IMR-90 (cell line): Measurements from ENCODE around the gene DLL4. TPM values are rescaled to one million over a fixed set of nuclear protein-coding genes. Genes with fewer than 3 reads are reported as not detected.
A peak's percentile ranks its signal among the peaks of the same experiment; 100 is the strongest.

Experiments
- ATAC-seq: fragments of 200-7000 bp; cut with Tn5 transposase; 2 replicates; pipeline ENCODE4 v1.9.1; 2020; ENCODE audit warnings: low read depth, mild to moderate bottlenecking, moderate library complexity
- BruUV-seq: library from RNA; stranded (reverse); fragments of 400-500 nt; replicated peaks from 2 replicates; lab custom pipeline; 2021; lab: Mats Ljungman, UMichigan
- CTCF ChIA-PET: fragments of 300-600 bp; formaldehyde crosslinking; extraction: SDS; loops from one replicate; lab custom pipeline; 2021; ENCODE audit warnings: antibody characterized with exemption; lab: Yijun Ruan, JAX
- POLR2A ChIA-PET: fragments of 300-600 bp; sonication (Branson Sonifier 250); formaldehyde crosslinking; loops from one replicate; lab custom pipeline; 2022; ENCODE audit warnings: antibody characterized with exemption; ENCODE audit not compliant: unreplicated experiment; lab: Charles Lee
- DNase-seq: peaks from one replicate; pipeline ENCODE4 v3.0.0; 2013
- H2AFZ ChIP-seq: replicated peaks from 2 replicates; pipeline ENCODE3; 2013; ENCODE audit warnings: low read length, mild to moderate bottlenecking; ENCODE audit not compliant: poor library complexity
- H2AK5ac ChIP-seq: 2 replicates; pipeline ENCODE4 v1.6.1; 2013; ENCODE audit warnings: low read depth, low read length, inconsistent platforms
- H2AK9ac ChIP-seq: replicated peaks from 2 replicates; pipeline ENCODE3; 2013; ENCODE audit warnings: mild to moderate bottlenecking, low read depth, low read length, moderate library complexity; ENCODE audit not compliant: poor library complexity
- H2BK120ac ChIP-seq: 2 replicates; pipeline ENCODE4 v1.6.1; 2013; ENCODE audit warnings: low read depth, low read length, inconsistent platforms
- H2BK15ac ChIP-seq: 3 replicates; pipeline ENCODE4 v1.6.1; 2013; ENCODE audit warnings: low read depth, low read length, inconsistent platforms
- H2BK20ac ChIP-seq: 2 replicates; pipeline ENCODE4 v1.6.1; 2013; ENCODE audit warnings: low read depth, mild to moderate bottlenecking, inconsistent platforms, low read length, moderate library complexity
- H2BK5ac ChIP-seq: 2 replicates; pipeline ENCODE4 v1.6.1; 2013; ENCODE audit warnings: mild to moderate bottlenecking, low read depth, low read length, inconsistent platforms; ENCODE audit not compliant: poor library complexity, severe bottlenecking
- H3K14ac ChIP-seq: replicated peaks from 2 replicates; pipeline ENCODE4 v1.6.1; 2013; ENCODE audit warnings: low read depth, low read length, inconsistent platforms
- H3K18ac ChIP-seq: 2 replicates; pipeline ENCODE4 v1.6.1; 2013; ENCODE audit warnings: low read depth, low read length, control low read depth
- H3K23ac ChIP-seq: 2 replicates; pipeline ENCODE4 v1.6.1; 2013; ENCODE audit warnings: low read depth, low read length, inconsistent platforms
- H3K27ac ChIP-seq: 2 replicates; pipeline ENCODE4 v1.5.1; 2013; ENCODE audit warnings: mild to moderate bottlenecking, control low read depth, low read length; ENCODE audit not compliant: insufficient read depth
- H3K27me3 ChIP-seq: 2 replicates; pipeline ENCODE4 v1.6.1; 2013; ENCODE audit warnings: low read length; ENCODE audit not compliant: control insufficient read depth, insufficient read depth
- H3K36me3 ChIP-seq: 2 replicates; pipeline ENCODE4 v1.6.1; 2013; ENCODE audit warnings: low read length, mixed read lengths; ENCODE audit not compliant: control insufficient read depth, insufficient read depth
- H3K4ac ChIP-seq: 2 replicates; pipeline ENCODE4 v1.6.1; 2013; ENCODE audit warnings: low read depth, low read length, inconsistent platforms
- H3K4me1 ChIP-seq: 2 replicates; pipeline ENCODE4 v1.6.1; 2013; ENCODE audit warnings: low read length, mixed read lengths; ENCODE audit not compliant: control insufficient read depth, insufficient read depth
- H3K4me2 ChIP-seq: 2 replicates; pipeline ENCODE4 v1.6.1; 2013; ENCODE audit warnings: low read depth, mild to moderate bottlenecking, control low read depth, low read length, moderate library complexity
- H3K4me3 ChIP-seq: 2 replicates; pipeline ENCODE4 v1.5.1; 2013; ENCODE audit warnings: low read depth, mild to moderate bottlenecking, control low read depth, low read length, moderate library complexity; ENCODE audit not compliant: insufficient read depth
- H3K56ac ChIP-seq: 2 replicates; pipeline ENCODE4 v1.6.1; 2013; ENCODE audit warnings: low read length, inconsistent platforms; ENCODE audit not compliant: insufficient read depth; ENCODE audit errors: extremely low read depth
- H3K79me1 ChIP-seq, 2 experiments: 2 replicates each; pipeline ENCODE4 v1.6.1; 2013; ENCODE audit warnings: low read length in 2 of 2, inconsistent platforms in 1 of 2, low read depth in 1 of 2
- H3K9ac ChIP-seq: 2 replicates; pipeline ENCODE4 v1.6.1; 2013; ENCODE audit warnings: low read depth, low read length, control low read depth
- H3K9me1 ChIP-seq: 2 replicates; pipeline ENCODE4 v1.6.1; 2013; ENCODE audit warnings: low read length, inconsistent platforms; ENCODE audit not compliant: insufficient read depth
- H3K9me3 ChIP-seq: 2 replicates; pipeline ENCODE4 v1.6.1; 2013; ENCODE audit warnings: low read length; ENCODE audit not compliant: control insufficient read depth, insufficient read depth
- H4K20me1 ChIP-seq: 2 replicates; pipeline ENCODE4 v1.6.1; 2013; ENCODE audit warnings: low read length, inconsistent platforms; ENCODE audit not compliant: insufficient read depth
- H4K5ac ChIP-seq: 2 replicates; pipeline ENCODE4 v1.6.1; 2013; ENCODE audit warnings: mild to moderate bottlenecking, low read depth, low read length, control low read depth
- H4K8ac ChIP-seq, 2 experiments: 2 replicates each; pipeline ENCODE4 v1.6.1; 2013; ENCODE audit warnings: low read depth in 2 of 2, low read length in 2 of 2, control low read depth in 1 of 2, inconsistent platforms in 1 of 2
- H4K91ac ChIP-seq: 2 replicates; pipeline ENCODE4 v1.6.1; 2013; ENCODE audit warnings: low read depth, low read length, inconsistent platforms; ENCODE audit not compliant: insufficient read depth
- BHLHE40 ChIP-seq: fragments of 150-350 bp; IDR thresholded peaks from 2 replicates; pipeline ENCODE4 v1.6.1; 2016; ENCODE audit warnings: mild to moderate bottlenecking, low read depth, low read length
- CEBPB ChIP-seq: IDR thresholded peaks from 2 replicates; pipeline ENCODE4 v1.6.1; 2012; ENCODE audit warnings: low read depth, low read length, improper control_type of control experiment
- CHD1 ChIP-seq: IDR thresholded peaks from 2 replicates; pipeline ENCODE4 v1.6.1; 2012; ENCODE audit warnings: low read depth, low read length, improper control_type of control experiment
- CTCF ChIP-seq: conservative IDR thresholded peaks from 2 replicates; pipeline ENCODE4 v1.5.1; 2012; ENCODE audit warnings: mild to moderate bottlenecking, low read depth, low read length, improper control_type of control experiment
- FOS ChIP-seq: fragments of 150-350 bp; IDR thresholded peaks from 2 replicates; pipeline ENCODE4 v1.6.1; 2016; ENCODE audit warnings: low read depth, low read length
- MAFK ChIP-seq: IDR thresholded peaks from 2 replicates; pipeline ENCODE4 v1.6.1; 2012; ENCODE audit warnings: low read depth, low read length, improper control_type of control experiment
- MAZ ChIP-seq: IDR thresholded peaks from 2 replicates; pipeline ENCODE4 v1.6.1; 2012; ENCODE audit warnings: low read depth, mild to moderate bottlenecking, low read length, improper control_type of control experiment, moderate library complexity, borderline replicate concordance
- MXI1 ChIP-seq: IDR thresholded peaks from 2 replicates; pipeline ENCODE4 v1.6.1; 2012; ENCODE audit warnings: low read depth, mild to moderate bottlenecking, low read length, moderate library complexity, borderline replicate concordance
- NFE2L2 ChIP-seq: fragments of 150-350 bp; IDR thresholded peaks from 2 replicates; pipeline ENCODE4 v1.6.1; 2016; ENCODE audit warnings: low read depth, mild to moderate bottlenecking, low read length
- POLR2A ChIP-seq: IDR thresholded peaks from 2 replicates; pipeline ENCODE4 v1.6.1; 2012; ENCODE audit warnings: mild to moderate bottlenecking, low read depth, low read length
- RAD21 ChIP-seq: IDR thresholded peaks from 2 replicates; pipeline ENCODE4 v1.6.1; 2012; ENCODE audit warnings: low read length, improper control_type of control experiment
- RCOR1 ChIP-seq: IDR thresholded peaks from 2 replicates; pipeline ENCODE4 v1.6.1; 2012; ENCODE audit warnings: mild to moderate bottlenecking, low read length, improper control_type of control experiment; ENCODE audit not compliant: insufficient replicate concordance
- RFX5 ChIP-seq: IDR thresholded peaks from 2 replicates; pipeline ENCODE4 v1.8.0; 2012; ENCODE audit warnings: low read depth, mild to moderate bottlenecking, low read length, moderate library complexity
- SMC3 ChIP-seq: fragments of 150-350 bp; IDR thresholded peaks from 2 replicates; pipeline ENCODE4 v1.6.1; 2016; ENCODE audit warnings: low read depth, mild to moderate bottlenecking, antibody characterized with exemption, low read length, moderate library complexity
- USF2 ChIP-seq: fragments of 150-350 bp; IDR thresholded peaks from 2 replicates; pipeline ENCODE4 v1.6.1; 2017; ENCODE audit warnings: mild to moderate bottlenecking, antibody characterized with exemption, low read length, low read depth
- WGBS, 2 experiments: methylation state at CpG; one replicate each; pipeline versions ENCODE4 v1.1.5 to v1.1.7; 2013; ENCODE audit warnings: missing lambda C conversion rate in 2 of 2; ENCODE audit not compliant: insufficient read length in 1 of 2; ENCODE audit errors: extremely low coverage in 2 of 2; 5-methylcytosine and 5-hydroxymethylcytosine counted together
- dilution Hi-C: fragments of 300-500 bp; cut with HindIII; formaldehyde crosslinking; loops from one replicate; pipeline ENCODE4 v1.14.3; 2018; ENCODE audit warnings: low sequenced_read_pairs; ENCODE audit not compliant: unreplicated experiment
- in situ Hi-C: fragments of 300-500 bp; cut with MboI; formaldehyde crosslinking; loops from 3 replicates; pipeline ENCODE4 v1.14.3; 2019; ENCODE audit warnings: low sequenced_read_pairs, inconsistent platforms, mixed read lengths
- intact Hi-C: fragments of 100-400 bp; cut with micrococcal nuclease; formaldehyde crosslinking; loops from 2 replicates; pipeline ENCODE4 v1.10.0; 2022
- polyA plus RNA-seq, 3 experiments: library from polyadenylated mRNA; depleted of rRNA; stranded (reverse); fragments of >200 nt; gene quantifications; 2 replicates each; pipeline ENCODE4 v1.2.3, GENCODE V29; 2012; ENCODE audit warnings: low replicate concordance in 1 of 3
- total RNA-seq: library from RNA; depleted of rRNA; stranded (reverse); fragments of >200 nt; gene quantifications from 2 replicates; pipeline ENCODE4 v1.2.3, GENCODE V29; 2012

Gene DLL4
- total and polyA plus RNA-seq, 2 of the 4 experiments (the other 2 are of a cell fraction): 1.8 to 3.4 TPM

- peaks cover 14 to 20% of the 10 kb centered on the region in 2 experiments; a peak in 3 of 4 replicates for H3K79me1 ChIP-seq
- DNase-seq: peak; percentile 49
- no peak overlapping the region for H2BK120ac ChIP-seq
- H4K91ac ChIP-seq: no peak overlapping the region
- dilution Hi-C loops: no loop called here
- no peak overlapping the region for H3K18ac ChIP-seq
- H4K8ac ChIP-seq: no peak overlapping the region; a peak in 1 of 4 replicates
- in situ Hi-C loops: loop anchor here (5.0 kb wide), 1 partner anchor 35 kb away; no protein-coding TSS in a partner anchor
- no peak overlapping the region for H3K23ac ChIP-seq
- H3K27me3 ChIP-seq: no peaks in the 10 kb centered on the region; the same call in 1 of the 2 replicates
- peaks cover 6% of the 10 kb centered on the region; the same call in 1 of the 2 replicates for H3K36me3 ChIP-seq
- no peak overlapping the region for H2BK20ac ChIP-seq
- no peak overlapping the region for H3K4me3 ChIP-seq
- no CpG with 5 or more reads among the region's 4 CpGs for WGBS, 2 experiments
- peaks cover 9% of the 10 kb centered on the region; the same call in 1 of the 2 replicates for H3K4me1 ChIP-seq
- H3K4ac ChIP-seq: no peak overlapping the region
- peak overlapping the region; percentile 19 for H2AK9ac ChIP-seq
- no peak overlapping the region for H4K5ac ChIP-seq
- H2BK5ac ChIP-seq: no peak overlapping the region
- peak; percentile 7; the same call in 1 of the 2 replicates for ATAC-seq
- BruUV-seq: no TSS peak
- peak overlapping the region; percentile 34 for H2AFZ ChIP-seq
- no peak overlapping the region for H3K27ac ChIP-seq
- no peak overlapping the region for H3K9ac ChIP-seq
- H3K9me3 ChIP-seq: no peaks in the 10 kb centered on the region
- ChIA-PET CTCF (interaction anchor here (0.5 to 4.3 kb wide), 13 partner anchors 10 to 569 kb away, joined by 3 to 35 read pairs (median 3); no protein-coding TSS in a partner anchor), POLR2A (no interaction called here)
- H3K4me2 ChIP-seq: no peak overlapping the region
- no peak overlapping the region for H3K14ac ChIP-seq
- intact Hi-C loops: loop anchor here (5.0 kb wide), 2 partner anchors 215 to 370 kb away; no protein-coding TSS in a partner anchor
- H4K20me1 ChIP-seq: peaks cover 9% of the 10 kb centered on the region; the same call in 1 of the 2 replicates
- H2AK5ac ChIP-seq: no peak overlapping the region
- no peak overlapping the region for H2BK15ac ChIP-seq
- no peak overlapping the region for H3K56ac ChIP-seq
- H3K9me1 ChIP-seq: 0 out of 2 replicates have a peak, but pooled peaks cover 3% of the 10 kb centered on the region
- no peak for TF ChIP-seq MAFK
- TF ChIP-seq NFE2L2: no peak
- no peak for TF ChIP-seq USF2
- TF ChIP-seq BHLHE40: no peak
- TF ChIP-seq CTCF: peak; percentile 85
- TF ChIP-seq FOS: no peak
- TF ChIP-seq MAZ: no peak
- TF ChIP-seq MXI1: no peak
- TF ChIP-seq SMC3: peak; percentile 72
- no peak for TF ChIP-seq CEBPB
- peak; percentile 76 for TF ChIP-seq RAD21
- TF ChIP-seq RCOR1: no peak
- no peak for TF ChIP-seq RFX5
- TF ChIP-seq CHD1: no peak
- no peak for TF ChIP-seq POLR2A
These were observed 37.2 kb upstream of the DLL4 start for GRCh38 chr15:40891810-40892446.
